NCI-H226 (cell line): Measurements from ENCODE around the gene ZDHHC23.

Experiments used
- DNase-seq: peaks from one replicate; pipeline ENCODE4 v3.0.0-alpha.2; 2015

Gene ZDHHC23, protein sequence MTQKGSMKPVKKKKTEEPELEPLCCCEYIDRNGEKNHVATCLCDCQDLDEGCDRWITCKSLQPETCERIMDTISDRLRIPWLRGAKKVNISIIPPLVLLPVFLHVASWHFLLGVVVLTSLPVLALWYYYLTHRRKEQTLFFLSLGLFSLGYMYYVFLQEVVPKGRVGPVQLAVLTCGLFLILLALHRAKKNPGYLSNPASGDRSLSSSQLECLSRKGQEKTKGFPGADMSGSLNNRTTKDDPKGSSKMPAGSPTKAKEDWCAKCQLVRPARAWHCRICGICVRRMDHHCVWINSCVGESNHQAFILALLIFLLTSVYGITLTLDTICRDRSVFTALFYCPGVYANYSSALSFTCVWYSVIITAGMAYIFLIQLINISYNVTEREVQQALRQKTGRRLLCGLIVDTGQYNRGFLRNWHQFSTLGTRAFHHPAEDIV

DNA sequence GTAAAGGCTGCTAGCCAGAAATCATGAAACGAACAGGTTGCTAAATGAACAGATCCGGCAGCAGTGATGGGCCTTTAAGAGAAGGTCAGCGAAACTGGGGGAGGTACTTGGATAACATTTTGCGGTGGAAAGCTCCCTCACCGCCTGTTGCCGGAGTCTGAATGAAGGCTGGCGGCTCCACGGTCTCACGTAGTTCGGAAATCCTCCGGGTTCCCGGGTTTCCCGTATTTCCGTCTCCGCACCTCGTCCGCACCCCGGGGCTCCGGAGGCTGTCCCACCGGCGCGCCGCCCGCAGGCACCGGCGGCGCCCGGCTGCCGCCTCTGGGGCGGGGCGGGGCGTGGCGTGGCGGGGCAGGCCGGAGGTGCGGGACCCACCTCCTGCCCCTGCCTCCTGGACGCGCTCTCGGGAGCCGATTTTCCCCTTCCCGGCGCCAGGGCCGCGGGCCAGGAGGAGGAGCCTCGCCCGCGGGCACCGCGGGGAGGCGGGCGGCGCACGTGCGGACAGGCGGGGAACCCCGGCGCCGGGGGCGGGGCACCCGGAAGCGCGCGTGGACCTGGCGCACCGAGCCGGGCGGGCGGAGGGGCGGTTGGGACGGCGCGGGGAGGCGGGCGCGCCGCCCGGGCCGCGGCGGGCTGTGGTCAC is at the start of gene ZDHHC23:
Gene ZDHHC23 (plus strand): TSS at position 642 of the 643 bp plus-strand sequence. CDS start 790 bp downstream, outside the sequence.
- DNase-seq: peak; percentile 74

DNA sequence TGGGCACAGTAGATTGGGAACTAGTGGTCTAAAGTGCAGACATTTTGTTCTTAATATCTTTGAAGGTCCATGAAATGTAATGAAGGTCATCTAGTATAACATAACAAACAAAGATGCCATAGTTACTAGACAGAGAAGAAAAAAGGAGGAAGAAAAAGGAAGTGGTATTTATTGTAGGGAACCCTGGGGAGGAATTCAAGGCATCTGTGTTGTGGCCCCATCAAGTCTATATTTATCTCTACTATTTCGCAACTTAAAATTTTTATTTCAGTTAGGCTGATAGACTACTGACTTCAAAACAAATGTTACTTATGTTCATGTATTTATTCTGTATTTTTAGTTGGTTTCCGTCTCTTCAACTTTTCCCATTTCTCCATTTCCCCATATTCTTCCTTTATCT is 48.9 kb upstream of the ZDHHC23 start:
- DNase-seq: peak; percentile 23

GRCh38 chr3:113906568-113907140 is 41.2 kb upstream of the ZDHHC23 start:
- DNase-seq: no peak

DNA sequence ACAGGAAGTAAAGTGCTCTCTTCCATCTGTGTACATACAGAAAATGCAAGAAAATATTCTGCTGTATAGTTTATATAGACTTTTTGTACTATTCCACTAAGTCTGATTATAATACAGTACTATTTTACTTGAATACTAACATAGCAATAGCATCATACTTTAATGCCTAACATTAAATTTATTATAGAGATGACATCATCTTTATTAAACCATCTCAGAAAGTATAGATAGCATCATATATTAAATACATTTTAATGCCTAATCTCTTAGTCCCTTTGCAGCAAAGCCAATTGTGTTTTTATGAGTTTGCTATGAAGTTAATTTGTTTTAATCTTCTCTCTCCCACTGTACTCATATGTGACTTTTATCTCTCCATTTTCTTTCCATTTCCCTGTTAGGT is 39.7 kb upstream of the ZDHHC23 start:
- DNase-seq: no peak

DNA sequence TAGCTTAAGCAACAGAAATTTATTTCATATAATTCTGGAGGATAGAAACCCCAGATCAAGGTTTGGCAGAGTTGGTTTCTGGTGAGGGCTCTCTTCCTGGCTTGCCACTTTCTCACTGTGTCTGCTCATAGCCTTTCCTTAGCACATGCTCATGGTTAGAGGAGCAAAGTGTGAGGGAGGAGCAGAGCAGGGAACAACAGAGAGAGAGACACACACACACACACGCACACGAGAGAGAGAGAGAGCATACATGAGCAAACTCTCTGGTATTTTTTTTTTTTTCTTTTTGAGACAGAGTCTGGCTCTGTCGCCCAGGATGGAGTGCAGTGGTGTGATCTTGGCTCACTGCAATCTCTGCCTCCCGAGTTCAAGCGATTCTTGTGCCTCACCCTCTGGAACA is 36.8 kb upstream of the ZDHHC23 start:
- no peak for DNase-seq

GRCh38 chr3:113912552-113913236 is 35.1 kb upstream of the ZDHHC23 start:
- peak; percentile 43 for DNase-seq

- peak; percentile 68 for DNase-seq
Observed at GRCh38 chr3:113914646-113915045, 33.2 kb upstream of the ZDHHC23 start.

- DNase-seq: no peak
Observed at GRCh38 chr3:113927556-113927955, 20.3 kb upstream of the ZDHHC23 start.

GRCh38 chr3:113946831-113947230 is 982 bp upstream of the ZDHHC23 start:
- no peak for DNase-seq

DNA sequence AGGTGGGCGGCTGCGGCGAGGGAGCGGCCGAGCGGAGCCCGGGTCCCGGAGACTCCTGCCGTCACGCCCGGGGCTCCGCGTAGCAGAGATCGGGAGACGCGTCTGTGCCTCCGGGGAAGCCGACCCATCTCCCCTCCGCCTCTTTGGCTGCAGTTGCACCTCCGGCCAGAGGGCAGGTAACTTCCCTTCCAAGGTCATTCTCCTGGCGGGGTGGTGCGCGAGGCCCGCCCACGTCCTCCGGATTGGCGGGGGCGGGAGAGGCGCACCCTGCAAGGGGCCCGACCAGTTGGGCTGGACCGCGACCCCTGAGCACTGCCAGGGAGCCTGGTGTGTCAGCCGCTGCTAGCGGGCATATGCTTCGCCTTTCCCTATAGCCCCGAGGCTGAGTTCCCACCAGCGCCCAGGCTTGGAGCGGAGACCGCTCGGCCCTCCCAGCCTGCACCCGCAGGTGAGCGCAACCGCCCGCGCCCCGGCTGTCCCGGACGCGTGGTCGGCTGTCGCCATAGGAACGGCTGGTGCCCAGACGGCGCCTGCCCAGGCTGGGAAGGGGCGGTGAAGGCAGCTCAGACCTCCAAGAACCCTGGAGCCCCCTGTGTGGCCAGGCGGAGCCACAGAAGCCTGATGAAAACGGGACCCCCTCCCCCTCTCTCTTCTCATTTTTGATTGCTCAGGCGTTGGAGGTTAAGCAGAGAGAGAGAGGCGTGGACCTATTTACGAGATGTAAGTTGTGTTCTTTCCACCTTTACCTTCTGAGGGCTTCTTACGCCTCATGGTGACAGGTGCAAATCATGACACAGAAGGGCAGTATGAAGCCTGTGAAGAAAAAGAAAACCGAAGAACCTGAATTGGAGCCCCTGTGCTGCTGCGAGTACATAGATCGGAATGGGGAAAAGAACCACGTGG is 453 bp downstream of the ZDHHC23 start:
- DNase-seq: peak; percentile 19

DNA sequence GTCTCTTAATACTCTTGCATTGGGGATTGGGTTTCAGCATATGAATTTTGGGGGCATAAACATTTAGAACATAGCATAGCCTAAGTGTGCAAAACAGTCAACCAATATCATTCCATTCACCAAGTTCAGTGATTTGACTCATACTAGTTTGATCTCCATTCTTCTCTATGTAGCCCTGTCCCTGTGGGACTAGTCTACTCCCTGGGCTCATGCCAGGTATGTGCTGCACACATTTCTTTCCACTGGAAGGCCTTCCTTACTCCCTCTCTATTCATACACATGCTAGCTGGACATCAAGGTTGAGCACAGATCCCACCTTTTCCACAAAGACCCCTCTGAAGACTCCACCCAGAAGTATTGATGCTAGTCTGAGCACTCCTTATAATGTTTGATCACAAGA is 5.1 kb downstream of the ZDHHC23 start:
- no peak for DNase-seq

GRCh38 chr3:113953677-113954076 is 5.9 kb downstream of the ZDHHC23 start:
- DNase-seq: no peak

DNA sequence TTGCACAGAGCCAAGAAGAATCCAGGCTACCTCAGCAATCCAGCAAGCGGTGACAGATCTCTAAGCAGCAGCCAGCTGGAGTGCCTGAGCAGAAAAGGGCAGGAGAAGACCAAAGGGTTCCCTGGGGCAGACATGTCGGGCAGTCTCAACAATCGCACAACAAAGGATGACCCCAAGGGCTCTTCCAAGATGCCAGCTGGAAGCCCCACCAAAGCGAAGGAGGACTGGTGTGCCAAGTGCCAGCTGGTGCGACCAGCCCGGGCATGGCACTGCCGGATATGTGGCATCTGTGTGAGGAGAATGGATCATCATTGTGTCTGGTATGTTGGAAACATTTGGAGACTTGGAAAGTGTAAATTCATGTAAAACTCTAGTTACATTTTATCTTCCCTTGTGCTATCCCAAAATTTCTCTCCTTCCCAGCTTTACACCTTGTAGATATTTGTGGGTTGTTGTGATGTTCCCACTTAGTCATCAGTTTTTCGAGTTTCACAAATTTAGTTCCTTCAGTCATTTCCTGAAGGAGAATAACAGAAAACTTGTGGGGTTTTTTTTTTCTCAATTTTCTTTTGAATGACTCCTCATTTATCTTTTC is 6.4 kb downstream of the ZDHHC23 start:
- DNase-seq: no peak

DNA sequence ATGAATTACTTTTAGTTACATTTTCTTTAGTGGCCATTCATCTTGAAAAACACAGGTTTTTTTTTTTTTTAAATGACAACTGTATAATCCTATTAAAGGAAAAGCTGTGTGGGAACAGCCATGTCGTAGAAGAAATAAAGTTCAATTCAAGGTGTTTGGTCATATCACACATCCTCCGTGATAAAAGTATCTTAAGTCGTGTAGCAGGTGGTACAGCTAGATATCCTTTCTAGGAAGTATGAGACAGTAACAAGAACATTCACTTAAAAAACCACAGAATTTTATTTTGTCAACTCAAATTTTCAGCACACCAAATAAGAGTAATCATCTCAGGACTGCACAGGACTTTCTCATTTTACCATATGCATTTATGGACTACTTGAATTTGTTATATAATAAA is 16.1 kb downstream of the ZDHHC23 start:
- no peak for DNase-seq

DNA sequence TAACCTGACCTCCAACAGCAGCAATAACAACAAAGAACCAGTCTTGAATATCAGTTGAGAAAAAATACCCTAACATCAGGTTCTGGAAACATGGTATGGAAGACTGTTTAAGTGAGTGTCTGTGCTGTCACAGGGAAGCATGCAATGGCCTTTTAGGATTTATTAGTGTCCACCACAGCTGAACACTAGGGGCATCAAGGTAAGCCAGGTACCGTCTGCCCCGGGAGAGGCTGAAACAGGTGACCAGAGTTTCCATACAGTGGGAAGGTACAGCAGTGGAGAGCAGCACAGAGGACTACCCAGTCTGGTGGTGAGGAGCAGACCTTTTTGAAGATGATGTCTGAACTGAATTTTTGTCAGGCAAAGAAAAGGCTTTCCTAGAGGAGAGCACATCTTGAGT is 18.4 kb downstream of the ZDHHC23 start:
- no peak for DNase-seq

DNA sequence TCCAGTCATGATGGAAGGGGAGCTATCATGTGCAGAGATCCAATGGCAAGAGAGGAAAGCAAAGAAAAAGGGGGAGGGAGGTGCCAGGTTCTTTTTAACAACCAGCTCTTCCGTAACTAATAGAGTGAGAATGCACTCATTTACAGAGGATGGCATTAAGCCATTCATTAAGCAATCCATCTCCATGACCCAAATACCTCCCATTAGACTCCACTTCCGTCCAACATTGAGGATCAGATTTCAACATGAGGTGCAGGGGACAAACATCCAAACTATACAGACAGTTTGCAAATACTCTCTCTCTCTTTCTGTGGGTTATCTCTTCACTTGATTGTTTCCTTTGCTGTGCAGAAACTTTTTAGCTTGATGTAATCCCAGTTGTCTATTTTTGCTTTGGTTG is 21.2 kb downstream of the ZDHHC23 start:
- DNase-seq: no peak

- no peak for DNase-seq
Observed at GRCh38 chr3:113977822-113978221, 30.0 kb downstream of the ZDHHC23 start.

GRCh38 chr3:113979916-113980315 is 32.1 kb downstream of the ZDHHC23 start:
- DNase-seq: no peak

DNA sequence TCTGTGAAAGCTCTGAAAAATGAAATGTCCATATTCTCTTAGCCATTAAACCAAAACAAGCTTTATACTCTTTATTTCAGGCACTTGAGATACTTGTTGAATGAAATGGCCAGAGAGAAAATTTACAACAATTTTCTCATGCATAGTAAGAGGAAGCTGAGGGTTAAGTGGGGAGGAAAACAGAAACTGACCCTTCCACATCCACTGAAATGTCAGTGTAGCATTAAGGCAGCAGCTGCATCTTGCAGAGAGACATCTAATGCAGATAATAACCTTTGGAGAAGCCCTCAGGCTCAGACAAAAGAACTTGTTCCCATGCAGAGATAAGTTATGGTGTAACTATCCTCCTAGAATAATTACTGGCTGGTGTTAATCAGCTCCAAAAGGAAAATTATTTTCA is 34.0 kb downstream of the ZDHHC23 start:
- DNase-seq: no peak

GRCh38 chr3:113983544-113983943 is 35.7 kb downstream of the ZDHHC23 start:
- DNase-seq: no peak

DNA sequence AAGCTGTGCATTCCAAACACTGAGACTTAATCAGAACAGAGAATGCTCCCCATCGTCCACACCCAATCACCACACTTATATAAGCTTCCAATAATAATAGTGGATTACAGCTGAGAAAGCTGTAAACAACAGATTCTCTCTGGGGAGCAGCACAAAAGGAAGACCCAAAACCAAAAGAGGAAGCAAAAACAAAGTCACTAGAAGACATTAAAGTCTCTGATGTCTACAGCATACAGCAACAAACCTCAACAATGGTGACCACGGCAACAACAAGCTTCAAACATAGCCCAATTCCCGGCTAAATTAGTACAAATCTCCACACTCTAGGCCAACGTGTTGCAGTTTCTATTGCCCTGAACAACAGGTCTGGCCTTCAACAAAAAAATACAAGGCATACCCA is 37.7 kb downstream of the ZDHHC23 start:
- no peak for DNase-seq

GRCh38 chr3:114005481-114005880 is 57.7 kb downstream of the ZDHHC23 start:
- DNase-seq: no peak
